ENCODE results near the gene GUCA2B.

GUCA2B gene

DNA sequence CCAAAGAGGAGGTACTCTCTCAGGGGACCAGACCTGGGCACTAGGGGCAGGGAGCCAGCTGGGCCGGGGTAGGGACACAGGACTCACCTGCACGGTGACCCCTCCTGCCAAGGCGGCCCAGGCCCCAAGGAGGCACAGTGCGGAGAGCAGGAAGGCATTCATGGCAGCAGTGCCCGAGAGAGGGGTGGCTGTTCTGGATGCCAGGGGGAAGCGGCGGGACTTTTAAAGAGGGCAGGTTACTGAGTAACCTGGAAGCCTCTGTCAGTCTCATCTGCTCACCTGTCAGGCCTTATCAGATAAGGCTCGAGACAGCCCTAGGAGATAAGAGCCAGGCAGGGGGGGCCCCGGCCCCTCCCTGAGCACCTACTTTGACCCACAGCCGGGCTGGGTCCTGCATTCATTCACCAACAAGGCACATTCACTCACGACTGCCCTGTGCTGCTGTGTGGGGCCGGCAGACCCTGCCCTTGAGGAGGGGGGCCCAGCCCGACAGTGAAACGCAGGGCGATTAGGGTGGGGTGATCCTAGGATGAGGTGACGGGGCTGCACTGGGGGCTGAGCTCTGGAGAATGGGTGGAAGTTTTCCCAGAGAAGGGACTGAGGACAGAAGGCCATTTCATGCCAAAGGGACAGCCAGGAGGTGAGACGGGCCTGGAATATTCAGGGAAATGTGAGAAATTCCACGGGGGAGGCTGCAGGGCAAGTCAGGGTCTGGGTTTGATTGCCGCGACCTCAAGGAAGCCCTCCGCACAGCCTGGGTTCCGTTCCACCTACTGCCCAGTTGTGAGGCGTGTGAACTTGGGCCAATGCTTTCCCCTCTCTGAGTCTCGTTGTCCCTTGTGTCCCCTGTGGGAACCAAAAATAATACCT, 11.6 kb downstream of the GUCA2B start, which contains the start of gene GUCA2A:
TSS of gene GUCA2A (minus strand) at position 195 of the 870 bp plus-strand sequence. CDS start at position 162, 33 bp downstream.
- Histone ChIP-seq H3K9me3 (ENCODE audit: control insufficient read depth, low read length) (no peaks in the 10 kb centered on the region), H3K27me3 (ENCODE audit: control insufficient read depth, insufficient read depth, low read length, poor library complexity, severe bottlenecking) (no peaks in the 10 kb centered on the region), H3K4me1 (ENCODE audit: control insufficient read depth, insufficient read depth, low read length) (no peaks in the 10 kb centered on the region), H3K4me3 (ENCODE audit: insufficient read depth, low read depth, low read length) (no peak within 1 kb of the TSS), H3K27ac (ENCODE audit: insufficient read depth, low read depth, low read length, poor library complexity, severe bottlenecking) (no peak within 1 kb of the TSS), H3K36me3 (ENCODE audit: control insufficient read depth, insufficient read depth, low read length) (no peaks in the 10 kb centered on the region)
- WGBS, 2 experiments, result 90 to 91% methylated on average over 23 to 24 of the region's 24 CpGs

DNA sequence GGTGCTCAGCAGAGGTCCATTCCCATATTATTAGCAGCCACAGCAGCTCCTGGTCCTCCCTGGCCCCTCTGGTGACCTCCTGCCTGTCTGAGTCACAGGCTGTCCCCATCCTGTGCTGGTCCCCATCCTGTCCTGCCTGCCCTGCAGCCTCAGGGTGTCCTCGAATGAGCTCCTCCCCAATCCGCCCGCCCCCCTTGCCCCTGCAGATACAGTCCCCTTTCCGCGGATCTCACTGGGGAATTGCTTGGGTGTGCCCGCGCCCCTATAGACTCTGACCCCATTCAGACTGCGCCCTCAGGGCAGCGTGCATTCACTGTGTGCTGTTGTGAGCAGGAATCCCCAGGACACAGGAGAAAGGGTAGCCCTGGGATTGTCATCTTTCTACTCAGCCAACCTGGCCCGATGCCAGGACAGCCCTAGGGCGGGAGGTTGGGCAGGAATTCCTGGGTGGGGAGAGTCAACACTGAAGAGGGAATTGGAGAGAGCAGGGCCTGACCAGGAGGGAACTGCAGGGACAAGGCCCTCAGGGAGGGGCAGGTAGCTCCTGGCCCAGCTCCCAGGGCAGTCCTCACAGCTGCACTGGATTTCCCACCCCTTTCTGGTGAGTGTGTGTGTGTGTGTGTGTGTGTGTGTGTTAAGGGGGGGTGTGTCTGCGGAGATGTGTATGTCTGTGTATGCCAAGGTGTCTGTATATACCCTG, 12.5 kb downstream of the GUCA2B start:
- no peaks in the 10 kb centered on the region for H3K36me3 ChIP-seq (ENCODE audit: control insufficient read depth, insufficient read depth, low read length)
- no peak overlapping the region for H3K4me3 ChIP-seq (ENCODE audit: insufficient read depth, low read depth, low read length)
- no peaks in the 10 kb centered on the region for H3K9me3 ChIP-seq (ENCODE audit: control insufficient read depth, low read length)
- no peaks in the 10 kb centered on the region for H3K4me1 ChIP-seq (ENCODE audit: control insufficient read depth, insufficient read depth, low read length)
- H3K27ac ChIP-seq (ENCODE audit: insufficient read depth, low read depth, low read length, poor library complexity, severe bottlenecking), result no peak overlapping the region
- 64 to 68% methylated on average over 12 of the region's 12 CpGs for WGBS, 2 experiments
- no peaks in the 10 kb centered on the region for H3K27me3 ChIP-seq (ENCODE audit: control insufficient read depth, insufficient read depth, low read length, poor library complexity, severe bottlenecking)

DNA sequence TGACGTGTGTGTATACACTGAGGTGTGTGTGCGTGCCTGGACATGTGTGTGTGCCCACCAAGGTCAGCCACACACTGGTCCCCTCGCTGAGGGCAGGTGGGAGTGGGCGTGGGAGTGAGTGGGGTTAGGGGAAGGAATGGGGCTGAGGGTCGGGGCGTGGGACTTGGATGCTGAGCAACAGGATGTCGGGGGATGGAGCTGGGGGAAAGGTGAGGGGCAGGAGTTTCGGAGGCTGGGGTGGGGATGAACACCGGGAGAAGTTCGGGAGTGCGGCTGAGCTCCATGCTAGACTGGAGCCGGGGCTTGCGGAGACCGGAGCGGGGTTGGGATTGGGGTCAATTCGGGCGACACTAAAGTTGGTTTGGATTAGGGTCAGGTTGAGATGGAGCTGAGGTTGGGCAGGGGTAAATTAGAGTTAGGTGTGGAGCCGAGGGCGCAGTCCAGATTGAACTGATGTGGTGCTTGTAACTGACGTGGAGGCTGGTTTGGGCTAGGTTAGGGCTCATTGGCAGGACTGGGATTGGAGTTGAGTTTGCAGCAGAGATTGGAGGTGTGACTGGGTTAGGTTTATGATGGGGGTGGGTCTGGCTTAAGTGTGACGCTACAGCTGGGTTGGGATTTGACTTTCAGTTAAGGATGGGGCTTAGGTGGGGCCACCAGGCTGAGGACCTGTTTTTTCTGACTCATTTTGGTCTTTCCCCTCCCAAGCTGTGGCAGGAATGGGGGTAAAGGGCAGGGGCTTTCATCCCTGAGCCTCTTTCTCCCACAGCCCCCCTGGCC, 14.6 kb downstream of the GUCA2B start:
- Histone ChIP-seq H3K36me3 (ENCODE audit: control insufficient read depth, insufficient read depth, low read length) (no peaks in the 10 kb centered on the region), H3K4me1 (ENCODE audit: control insufficient read depth, insufficient read depth, low read length) (no peaks in the 10 kb centered on the region), H3K9me3 (ENCODE audit: control insufficient read depth, low read length) (no peaks in the 10 kb centered on the region), H3K4me3 (ENCODE audit: insufficient read depth, low read depth, low read length) (no peak overlapping the region), H3K27me3 (ENCODE audit: control insufficient read depth, insufficient read depth, low read length, poor library complexity, severe bottlenecking) (no peaks in the 10 kb centered on the region), H3K27ac (ENCODE audit: insufficient read depth, low read depth, low read length, poor library complexity, severe bottlenecking) (no peak overlapping the region)
- WGBS, 2 experiments, result 86 to 91% methylated on average over 21 of the region's 21 CpGs

DNA sequence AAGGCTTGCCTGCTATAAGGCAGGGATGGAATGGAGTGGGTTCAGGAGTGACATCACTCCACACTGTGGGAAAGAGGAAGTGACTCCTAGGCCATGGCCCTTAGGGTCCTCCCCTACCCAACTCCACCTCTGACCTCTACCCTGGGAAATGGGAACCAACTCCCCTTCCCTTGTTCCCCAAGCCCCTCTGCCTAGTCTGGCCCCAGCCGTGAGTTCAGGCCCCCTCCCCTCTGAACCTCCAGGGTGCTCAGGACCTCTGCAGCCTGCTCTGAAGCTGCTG, 15.1 kb downstream of the GUCA2B start:
- no peaks in the 10 kb centered on the region for H3K36me3 ChIP-seq (ENCODE audit: control insufficient read depth, insufficient read depth, low read length)
- no peak overlapping the region for H3K27ac ChIP-seq (ENCODE audit: insufficient read depth, low read depth, low read length, poor library complexity, severe bottlenecking)
- H3K9me3 ChIP-seq (ENCODE audit: control insufficient read depth, low read length), result no peaks in the 10 kb centered on the region
- no peaks in the 10 kb centered on the region for H3K27me3 ChIP-seq (ENCODE audit: control insufficient read depth, insufficient read depth, low read length, poor library complexity, severe bottlenecking)
- no peak overlapping the region for H3K4me3 ChIP-seq (ENCODE audit: insufficient read depth, low read depth, low read length)
- WGBS, 2 experiments, result 73 to 87% methylated on average over 1 of the region's 1 CpG
- no peaks in the 10 kb centered on the region for H3K4me1 ChIP-seq (ENCODE audit: control insufficient read depth, insufficient read depth, low read length)

DNA sequence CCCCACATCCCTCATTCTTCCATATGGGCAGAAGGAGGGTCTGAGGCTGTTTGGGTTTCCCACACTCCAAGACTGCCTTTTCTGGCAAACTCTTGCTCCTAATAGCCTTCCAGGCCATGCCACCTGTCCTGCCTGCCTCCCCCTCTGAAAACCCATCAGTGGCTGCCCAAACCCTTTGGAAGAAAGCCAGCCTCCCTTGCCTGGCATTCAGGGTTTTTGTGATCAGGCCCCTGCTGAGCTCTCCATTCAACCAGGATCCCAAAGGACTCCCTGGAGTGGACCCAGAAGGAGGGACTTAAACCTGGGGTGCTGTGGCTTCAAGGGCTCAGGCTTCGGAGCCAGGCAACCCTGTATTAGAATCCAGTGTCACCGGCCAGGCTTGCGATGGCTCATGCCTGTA, 15.6 kb downstream of the GUCA2B start:
- no peaks in the 10 kb centered on the region for H3K36me3 ChIP-seq (ENCODE audit: control insufficient read depth, insufficient read depth, low read length)
- no peak overlapping the region for H3K27ac ChIP-seq (ENCODE audit: insufficient read depth, low read depth, low read length, poor library complexity, severe bottlenecking)
- WGBS, 2 experiments, result 81 to 89% methylated on average over 3 of the region's 3 CpGs
- H3K4me1 ChIP-seq (ENCODE audit: control insufficient read depth, insufficient read depth, low read length), result no peaks in the 10 kb centered on the region
- H3K27me3 ChIP-seq (ENCODE audit: control insufficient read depth, insufficient read depth, low read length, poor library complexity, severe bottlenecking), result no peaks in the 10 kb centered on the region
- no peak overlapping the region for H3K4me3 ChIP-seq (ENCODE audit: insufficient read depth, low read depth, low read length)
- H3K9me3 ChIP-seq (ENCODE audit: control insufficient read depth, low read length), result no peaks in the 10 kb centered on the region

DNA sequence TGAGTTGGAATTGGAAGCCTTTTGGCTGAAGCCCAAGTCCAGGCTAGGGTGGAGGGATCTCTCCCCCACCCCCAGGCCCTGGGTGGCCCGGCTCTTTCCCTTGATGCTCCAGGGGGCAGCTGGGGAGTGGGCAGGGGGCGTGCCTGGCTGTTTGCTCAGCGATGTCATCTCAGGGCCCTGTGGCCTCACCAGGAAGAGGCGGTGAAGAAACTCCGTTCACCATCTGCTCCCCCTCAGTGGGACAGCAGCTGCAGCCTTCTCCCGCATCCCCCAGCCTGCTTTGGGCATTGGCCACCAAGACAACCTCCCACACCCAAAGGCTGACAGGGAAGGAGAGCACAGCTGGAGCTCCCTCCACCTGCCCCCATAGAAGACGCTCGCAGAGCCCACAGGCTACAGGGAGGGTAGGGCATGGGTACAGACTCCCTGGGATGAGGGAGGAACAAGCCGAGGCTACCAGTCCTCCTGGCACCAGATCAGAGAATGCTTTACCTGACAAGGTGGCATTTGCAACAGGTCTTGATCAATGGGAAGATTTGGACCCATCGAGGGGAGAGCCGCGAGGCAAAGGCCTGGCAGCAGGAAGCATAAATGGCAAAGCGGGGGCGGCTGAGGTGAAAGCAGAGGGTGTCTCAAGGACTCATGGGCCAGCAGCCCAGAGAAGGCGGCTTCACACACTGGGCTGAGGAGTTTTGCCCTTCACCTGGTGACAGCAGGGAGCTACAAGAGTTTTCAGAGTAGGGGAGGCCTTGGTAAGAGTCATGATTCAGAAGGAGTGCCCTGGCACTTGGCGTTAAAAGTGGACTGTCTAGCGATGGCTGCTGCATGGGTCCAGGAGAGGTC, 17.8 kb downstream of the GUCA2B start:
- no peak overlapping the region for H3K4me3 ChIP-seq (ENCODE audit: insufficient read depth, low read depth, low read length)
- no peaks in the 10 kb centered on the region for H3K9me3 ChIP-seq (ENCODE audit: control insufficient read depth, low read length)
- H3K36me3 ChIP-seq (ENCODE audit: control insufficient read depth, insufficient read depth, low read length), result no peaks in the 10 kb centered on the region
- no peaks in the 10 kb centered on the region for H3K27me3 ChIP-seq (ENCODE audit: control insufficient read depth, insufficient read depth, low read length, poor library complexity, severe bottlenecking)
- WGBS, 2 experiments, result 79 to 82% methylated on average over 17 of the region's 17 CpGs
- no peak overlapping the region for H3K27ac ChIP-seq (ENCODE audit: insufficient read depth, low read depth, low read length, poor library complexity, severe bottlenecking)
- H3K4me1 ChIP-seq (ENCODE audit: control insufficient read depth, insufficient read depth, low read length), result no peaks in the 10 kb centered on the region

DNA sequence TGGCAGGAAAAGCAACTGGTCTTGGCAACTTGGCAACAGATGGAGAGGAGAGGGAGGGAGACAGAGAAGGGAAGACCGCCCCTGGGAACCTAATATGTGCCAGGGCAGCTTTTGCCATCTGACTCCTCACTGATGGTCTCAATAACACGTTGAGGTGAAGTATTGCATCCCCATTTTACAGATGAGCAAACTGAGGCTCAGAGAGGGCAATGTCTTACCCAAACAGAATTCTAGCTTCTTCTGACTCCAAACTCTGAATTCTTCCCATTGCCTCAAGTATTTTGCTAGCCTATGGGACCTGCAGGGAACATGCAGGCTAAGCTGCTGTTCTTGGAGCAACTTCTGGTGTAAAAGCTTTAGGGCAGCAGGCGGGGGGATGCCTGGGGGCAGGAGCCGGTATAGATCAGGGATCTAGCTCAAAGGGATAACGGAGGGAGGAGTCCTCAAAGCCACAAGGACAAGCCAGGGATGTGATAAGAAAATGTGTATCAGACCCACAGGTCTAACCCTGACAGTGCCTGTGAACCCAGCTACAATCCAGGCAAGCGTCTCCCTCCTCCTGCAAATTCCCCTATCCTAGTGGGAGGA, 18.6 kb downstream of the GUCA2B start:
- WGBS, 2 experiments, result 87% methylated on average over 6 of the region's 6 CpGs
- H3K36me3 ChIP-seq (ENCODE audit: control insufficient read depth, insufficient read depth, low read length), result no peaks in the 10 kb centered on the region
- H3K4me3 ChIP-seq (ENCODE audit: insufficient read depth, low read depth, low read length), result no peak overlapping the region
- no peaks in the 10 kb centered on the region for H3K27me3 ChIP-seq (ENCODE audit: control insufficient read depth, insufficient read depth, low read length, poor library complexity, severe bottlenecking)
- H3K4me1 ChIP-seq (ENCODE audit: control insufficient read depth, insufficient read depth, low read length), result no peaks in the 10 kb centered on the region
- no peak overlapping the region for H3K27ac ChIP-seq (ENCODE audit: insufficient read depth, low read depth, low read length, poor library complexity, severe bottlenecking)
- no peaks in the 10 kb centered on the region for H3K9me3 ChIP-seq (ENCODE audit: control insufficient read depth, low read length)

DNA sequence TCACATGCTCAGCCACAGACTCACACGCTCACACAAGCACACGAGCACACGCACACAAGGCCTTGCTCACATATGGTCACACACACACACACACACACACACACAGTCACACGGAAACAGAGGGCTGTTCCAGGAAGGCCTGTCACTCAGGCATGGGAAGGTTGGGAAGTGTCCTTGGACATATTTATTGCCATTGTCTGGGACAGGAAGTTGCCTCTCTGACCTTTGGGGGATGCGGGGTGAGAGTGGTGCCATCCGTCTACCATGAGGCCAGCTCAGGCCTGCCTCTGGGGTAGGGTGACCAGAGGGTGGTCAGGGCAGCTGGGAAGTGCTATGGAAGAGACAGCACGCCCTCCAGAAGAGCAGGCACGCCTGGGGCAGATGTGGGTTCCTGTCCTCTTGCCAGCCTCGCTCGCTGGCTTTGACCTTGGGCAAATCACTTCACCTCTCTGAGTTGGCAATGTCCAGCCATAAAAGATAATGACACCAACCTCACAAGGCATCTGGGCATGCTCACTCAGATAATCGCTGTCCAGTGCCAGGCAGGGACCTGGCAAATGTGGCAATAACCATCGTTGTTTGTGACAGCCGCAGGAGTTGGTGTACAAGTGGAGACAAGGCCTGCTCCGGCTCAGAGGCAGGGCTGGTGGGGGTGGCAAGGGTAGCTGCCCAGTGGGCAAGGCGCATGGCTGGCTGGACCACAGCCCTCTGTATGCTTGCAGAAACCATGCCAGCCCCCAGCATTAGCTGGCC, 19.3 kb downstream of the GUCA2B start:
- 89 to 92% methylated on average over 15 of the region's 15 CpGs for WGBS, 2 experiments
- Histone ChIP-seq H3K27ac (ENCODE audit: insufficient read depth, low read depth, low read length, poor library complexity, severe bottlenecking) (no peak overlapping the region), H3K27me3 (ENCODE audit: control insufficient read depth, insufficient read depth, low read length, poor library complexity, severe bottlenecking) (no peaks in the 10 kb centered on the region)

More for the DNA sequence above, 19.3 kb downstream of the GUCA2B start:
- Histone ChIP-seq H3K4me1 (ENCODE audit: control insufficient read depth, insufficient read depth, low read length) (no peaks in the 10 kb centered on the region), H3K4me3 (ENCODE audit: insufficient read depth, low read depth, low read length) (no peak overlapping the region), H3K9me3 (ENCODE audit: control insufficient read depth, low read length) (no peaks in the 10 kb centered on the region), H3K36me3 (ENCODE audit: control insufficient read depth, insufficient read depth, low read length) (no peaks in the 10 kb centered on the region)
